ENCODE results near the gene NEUROD4.

DNA sequence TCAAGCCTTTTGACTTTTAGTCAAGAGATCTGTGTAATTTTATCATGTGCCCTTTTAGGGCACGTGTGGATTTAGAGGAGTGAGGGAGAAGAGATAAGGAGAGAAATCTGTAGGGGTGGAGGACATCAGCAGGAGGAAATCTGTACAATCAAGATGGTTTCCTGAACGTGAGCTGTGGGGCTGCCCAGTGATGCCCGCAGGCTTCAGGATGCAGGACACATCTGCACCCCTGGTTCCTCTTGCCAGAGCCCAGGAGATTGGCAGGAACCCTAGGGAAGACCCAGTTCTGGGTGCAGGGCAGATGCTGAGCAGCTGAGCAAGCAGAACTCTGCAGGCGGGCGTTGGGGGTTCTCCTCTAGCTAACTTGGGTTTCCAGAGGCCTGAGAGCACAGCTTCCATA lies 23.6 kb upstream of the NEUROD4 start:
- TF ChIP-seq POLR2A (IDR thresholded peaks at IDR 0.05; ENCODE audit: low read depth, low read length) (no peak), POLR2AphosphoS5 (IDR thresholded peaks at IDR 0.05; ENCODE audit: low read depth, low read length) (no peak), TAF1 (IDR thresholded peaks at IDR 0.05; ENCODE audit: low read depth, low read length) (no peak), SPI1 (IDR thresholded peaks at IDR 0.05; ENCODE audit: low read depth, low read length) (no peak), POU2F2 (IDR thresholded peaks at IDR 0.05; ENCODE audit: low read depth, low read length) (no peak), PAX5 (IDR thresholded peaks at IDR 0.05; ENCODE audit: insufficient read depth, low read length, severe bottlenecking) (no peak)
